ENCODE measurements around the gene CCDC85A.

DNA sequence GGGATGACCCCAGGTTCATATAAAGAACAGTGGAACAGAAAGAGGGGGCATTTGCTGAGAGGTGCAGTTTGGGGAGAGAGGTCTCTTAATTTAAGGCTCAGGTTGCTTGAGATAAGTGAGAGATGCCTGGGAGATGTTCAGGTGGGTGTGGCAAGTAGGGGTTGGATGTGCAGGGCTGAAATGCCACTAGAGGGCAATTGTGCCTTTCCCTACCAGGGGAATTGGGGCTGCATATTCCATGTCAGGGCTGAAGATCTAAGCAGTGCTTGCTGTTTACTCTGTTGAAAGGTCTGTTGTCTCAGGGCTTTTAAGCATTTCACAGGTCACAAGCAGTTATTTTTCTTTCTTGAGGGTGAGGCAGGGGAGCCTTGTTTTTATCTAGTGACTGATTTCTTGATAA lies 7.8 kb downstream of the CCDC85A start:
- TF ChIP-seq, protein P1, sequence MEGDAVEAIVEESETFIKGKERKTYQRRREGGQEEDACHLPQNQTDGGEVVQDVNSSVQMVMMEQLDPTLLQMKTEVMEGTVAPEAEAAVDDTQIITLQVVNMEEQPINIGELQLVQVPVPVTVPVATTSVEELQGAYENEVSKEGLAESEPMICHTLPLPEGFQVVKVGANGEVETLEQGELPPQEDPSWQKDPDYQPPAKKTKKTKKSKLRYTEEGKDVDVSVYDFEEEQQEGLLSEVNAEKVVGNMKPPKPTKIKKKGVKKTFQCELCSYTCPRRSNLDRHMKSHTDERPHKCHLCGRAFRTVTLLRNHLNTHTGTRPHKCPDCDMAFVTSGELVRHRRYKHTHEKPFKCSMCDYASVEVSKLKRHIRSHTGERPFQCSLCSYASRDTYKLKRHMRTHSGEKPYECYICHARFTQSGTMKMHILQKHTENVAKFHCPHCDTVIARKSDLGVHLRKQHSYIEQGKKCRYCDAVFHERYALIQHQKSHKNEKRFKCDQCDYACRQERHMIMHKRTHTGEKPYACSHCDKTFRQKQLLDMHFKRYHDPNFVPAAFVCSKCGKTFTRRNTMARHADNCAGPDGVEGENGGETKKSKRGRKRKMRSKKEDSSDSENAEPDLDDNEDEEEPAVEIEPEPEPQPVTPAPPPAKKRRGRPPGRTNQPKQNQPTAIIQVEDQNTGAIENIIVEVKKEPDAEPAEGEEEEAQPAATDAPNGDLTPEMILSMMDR (IDR thresholded peaks at IDR 0.05): no peak
- TF ChIP-seq POLR2A (IDR thresholded peaks at IDR 0.05): no peak

All from ovary (tissue), 3 donors.